Fibroblast of skin of left quadriceps (primary cell): Measurements from ENCODE around the gene L3MBTL4.

Source experiments
- DNase-seq, 2 experiments: peaks; one replicate each; pipeline ENCODE4 v3.0.0-alpha.2; 2013; ENCODE audit warnings: low read depth in 2 of 2

L3MBTL4 gene

GRCh38 chr18:6366776-6367175 is 47.9 kb downstream of the L3MBTL4 start:
- DNase-seq = no peak

GRCh38 chr18:6365385-6365784 is 49.3 kb downstream of the L3MBTL4 start:
- no peak for DNase-seq

GRCh38 chr18:6363216-6363615 is 51.5 kb downstream of the L3MBTL4 start:
- no peak for DNase-seq

- DNase-seq = no peak
Measured at GRCh38 chr18:6362559-6363129, 52.1 kb downstream of the L3MBTL4 start.

GRCh38 chr18:6357668-6358067 is 57.0 kb downstream of the L3MBTL4 start:
- DNase-seq = no peak

- DNase-seq = no peak
Measured at GRCh38 chr18:6355789-6356589, 58.7 kb downstream of the L3MBTL4 start.

GRCh38 chr18:6352275-6352674 is 62.4 kb downstream of the L3MBTL4 start:
- no peak for DNase-seq

- DNase-seq = no peak
Measured at GRCh38 chr18:6342990-6343389, 71.7 kb downstream of the L3MBTL4 start.

GRCh38 chr18:6341709-6342108 is 73.0 kb downstream of the L3MBTL4 start:
- no peak for DNase-seq

- no peak for DNase-seq
Measured at GRCh38 chr18:6341303-6341702, 73.4 kb downstream of the L3MBTL4 start.

GRCh38 chr18:6340121-6340520 is 74.6 kb downstream of the L3MBTL4 start:
- no peak for DNase-seq

- DNase-seq = no peak
Measured at GRCh38 chr18:6336239-6336638, 78.5 kb downstream of the L3MBTL4 start.

GRCh38 chr18:6333981-6334380 is 80.7 kb downstream of the L3MBTL4 start:
- DNase-seq = no peak

- DNase-seq = no peak
Measured at GRCh38 chr18:6331872-6332271, 82.8 kb downstream of the L3MBTL4 start.

GRCh38 chr18:6330786-6331185 is 83.9 kb downstream of the L3MBTL4 start:
- DNase-seq = no peak

- no peak for DNase-seq
Measured at GRCh38 chr18:6328621-6329010, 86.1 kb downstream of the L3MBTL4 start.

GRCh38 chr18:6327895-6328620 is 86.7 kb downstream of the L3MBTL4 start:
- DNase-seq = no peak

- DNase-seq = no peak
Measured at GRCh38 chr18:6327485-6327884, 87.2 kb downstream of the L3MBTL4 start.

GRCh38 chr18:6326566-6326965 is 88.1 kb downstream of the L3MBTL4 start:
- no peak for DNase-seq

GRCh38 chr18:6323319-6323889 is 91.3 kb downstream of the L3MBTL4 start:
- no peak for DNase-seq

GRCh38 chr18:6315517-6316331 is 99.0 kb downstream of the L3MBTL4 start:
- DNase-seq = no peak

GRCh38 chr18:6313415-6313814 is 101.3 kb downstream of the L3MBTL4 start:
- no peak for DNase-seq
